GM18868 (cell line): Measurements from ENCODE around the gene OR2AJ1.

ENCODE experiments used
- ATAC-seq: cut with Tn5 transposase; IDR thresholded peaks from one replicate; pipeline ENCODE4 v1.9.1; 2021; ENCODE audit warnings: mild to moderate bottlenecking, moderate library complexity; ENCODE audit not compliant: unreplicated experiment

Gene OR2AJ1

GRCh38 chr1:247924868-247925267 is at the start of gene OR2AJ1:
OR2AJ1 (plus strand) TSS chr1:247924889; CDS start chr1:247933769, 8,880 bp downstream.
- ATAC-seq, result no peak

GRCh38 chr1:247883346-247883745 is 41.3 kb upstream of the OR2AJ1 start:
- no peak for ATAC-seq

- ATAC-seq, result no peak
These were observed 39.8 kb upstream of the OR2AJ1 start for GRCh38 chr1:247884797-247885413.

- ATAC-seq, result no peak
These were observed 29.5 kb upstream of the OR2AJ1 start, which contains the start of gene OR2W3 for GRCh38 chr1:247895163-247895637. OR2W3 (plus strand) TSS chr1:247895587; CDS start chr1:247895587, 0 bp downstream.

GRCh38 chr1:247895976-247896375 is 28.7 kb upstream of the OR2AJ1 start:
- ATAC-seq, result no peak

- ATAC-seq, result no peak
These were observed 20.6 kb upstream of the OR2AJ1 start for GRCh38 chr1:247904122-247904521.

GRCh38 chr1:247905181-247905580 is 19.5 kb upstream of the OR2AJ1 start:
- ATAC-seq, result no peak

- ATAC-seq, result no peak
These were observed 18.7 kb upstream of the OR2AJ1 start for GRCh38 chr1:247905910-247906503.

- ATAC-seq, result no peak
These were observed 18.1 kb upstream of the OR2AJ1 start for GRCh38 chr1:247906504-247907047.

- ATAC-seq, result no peak
These were observed 15.9 kb upstream of the OR2AJ1 start for GRCh38 chr1:247908766-247909165.

GRCh38 chr1:247913786-247914185 is 10.9 kb upstream of the OR2AJ1 start:
- no peak for ATAC-seq

- no peak for ATAC-seq
These were observed 9.6 kb upstream of the OR2AJ1 start for GRCh38 chr1:247914941-247915662.

GRCh38 chr1:247919952-247920351 is 4.7 kb upstream of the OR2AJ1 start, which contains the start of gene OR2T8:
OR2T8 (plus strand) TSS chr1:247920252; CDS start chr1:247921018, 766 bp downstream.
- no peak for ATAC-seq

- no peak for ATAC-seq
These were observed 748 bp upstream of the OR2AJ1 start for GRCh38 chr1:247923941-247924340.

- no peak for ATAC-seq
These were observed 9.3 kb downstream of the OR2AJ1 start for GRCh38 chr1:247933989-247934388.

GRCh38 chr1:247935781-247936180 is 11.1 kb downstream of the OR2AJ1 start:
- ATAC-seq, result no peak

GRCh38 chr1:247936415-247936814 is 11.7 kb downstream of the OR2AJ1 start:
- no peak for ATAC-seq

GRCh38 chr1:247936965-247937734 is 12.5 kb downstream of the OR2AJ1 start:
- ATAC-seq, result peak; percentile 99

GRCh38 chr1:247942624-247943023 is 17.9 kb downstream of the OR2AJ1 start:
- ATAC-seq, result no peak

- ATAC-seq, result no peak
These were observed 23.9 kb downstream of the OR2AJ1 start, which contains the start of gene OR2L8 for GRCh38 chr1:247948558-247948957. OR2L8 (plus strand) TSS chr1:247948858; CDS start chr1:247948858, 0 bp downstream.

- no peak for ATAC-seq
These were observed 28.7 kb downstream of the OR2AJ1 start for GRCh38 chr1:247953408-247953807.
